IPS-18c (cell line): ENCODE data around the gene RINL.

ENCODE experiments used
- H3K4me3 ChIP-seq: 2 replicates; pipeline ENCODE4 v1.7.0; 2013; ENCODE audit warnings: low read depth, mild to moderate bottlenecking, low read length, moderate library complexity; ENCODE audit not compliant: insufficient read depth
- H3K9me3 ChIP-seq: one replicate; pipeline ENCODE4 v1.6.1; 2013; ENCODE audit warnings: mild to moderate bottlenecking, low read length, moderate library complexity; ENCODE audit not compliant: control insufficient read depth, insufficient read depth

Gene RINL

DNA sequence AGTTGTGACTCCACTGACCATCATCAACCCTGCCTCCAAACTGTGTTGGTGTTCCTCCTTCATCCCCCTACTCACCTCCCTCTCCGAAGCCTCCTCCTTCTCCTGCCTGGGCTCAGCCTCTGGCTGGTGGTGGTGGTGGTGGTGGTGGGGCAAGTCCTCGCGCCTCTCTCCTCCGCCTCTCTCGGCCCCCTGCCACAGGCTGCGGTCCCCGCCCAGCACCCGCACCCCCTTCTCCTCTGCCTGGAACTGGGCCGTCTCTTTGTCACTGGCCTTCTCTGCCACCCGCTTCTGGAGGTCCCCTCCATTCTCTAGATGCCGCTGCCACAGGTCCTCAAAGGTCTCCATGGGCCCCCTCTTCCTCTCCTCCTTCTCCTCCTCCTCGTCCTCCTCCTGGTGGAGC lies 32.4 kb upstream of the RINL start:
- peaks cover 2% of the 10 kb centered on the region for H3K9me3 ChIP-seq
- no peak overlapping the region for H3K4me3 ChIP-seq

DNA sequence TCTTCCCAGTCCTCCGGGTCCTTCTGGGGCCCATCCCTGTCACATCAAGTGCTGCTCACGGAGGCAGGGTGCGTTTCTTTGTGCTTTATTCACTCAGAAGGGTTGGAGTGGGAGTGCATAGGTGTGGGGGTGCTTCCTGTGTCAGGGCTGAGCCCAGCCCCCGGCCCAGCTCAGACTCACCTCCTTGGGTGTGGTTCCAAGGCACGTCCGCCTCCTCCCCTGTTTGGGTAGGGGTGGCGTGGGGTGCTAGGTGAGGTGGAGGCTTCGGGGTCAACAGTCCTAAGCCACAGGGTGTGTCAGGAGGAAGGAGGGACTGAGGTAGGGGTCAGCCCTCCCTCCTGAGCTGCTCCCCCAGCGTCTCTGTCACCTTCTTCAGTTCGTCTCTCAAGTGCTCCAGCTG lies 30.8 kb upstream of the RINL start:
- Histone ChIP-seq H3K4me3 (no peak overlapping the region), H3K9me3 (peaks cover 2% of the 10 kb centered on the region)

DNA sequence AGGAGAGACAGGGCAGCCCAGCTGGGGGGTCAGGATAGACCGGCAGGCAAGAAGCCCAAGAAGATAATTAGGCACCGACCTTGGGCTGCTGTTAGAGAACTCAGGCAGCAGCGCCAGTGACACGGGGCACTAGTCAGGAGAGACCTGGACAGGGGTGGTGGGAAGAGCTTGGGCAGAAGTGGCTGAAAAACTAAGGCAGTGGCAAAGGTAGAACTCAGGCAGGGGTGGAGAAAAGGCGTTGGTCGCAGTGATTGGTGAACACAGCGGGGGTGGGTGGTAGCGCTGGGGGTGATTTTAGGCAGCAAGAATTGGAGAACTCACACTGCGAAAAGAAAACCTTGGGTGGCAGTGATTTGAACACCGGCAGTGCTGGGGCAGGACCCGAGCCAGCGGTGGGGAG lies 29.6 kb upstream of the RINL start:
- Histone ChIP-seq H3K4me3 (no peak overlapping the region), H3K9me3 (peaks cover 2% of the 10 kb centered on the region)

DNA sequence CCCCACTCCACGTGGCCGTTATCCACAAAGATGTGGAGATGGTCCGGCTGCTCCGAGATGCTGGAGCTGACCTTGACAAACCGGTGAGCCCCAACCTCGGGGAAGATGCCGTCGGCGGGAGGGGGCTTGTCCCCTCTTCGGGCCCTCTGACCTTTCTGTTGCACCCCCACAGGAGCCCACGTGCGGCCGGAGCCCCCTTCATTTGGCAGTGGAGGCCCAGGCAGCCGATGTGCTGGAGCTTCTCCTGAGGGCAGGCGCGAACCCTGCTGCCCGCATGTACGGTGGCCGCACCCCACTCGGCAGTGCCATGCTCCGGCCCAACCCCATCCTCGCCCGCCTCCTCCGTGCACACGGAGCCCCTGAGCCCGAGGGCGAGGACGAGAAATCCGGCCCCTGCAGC lies 29.2 kb upstream of the RINL start:
- peaks cover 2% of the 10 kb centered on the region for H3K9me3 ChIP-seq
- H3K4me3 ChIP-seq: no peak overlapping the region

DNA sequence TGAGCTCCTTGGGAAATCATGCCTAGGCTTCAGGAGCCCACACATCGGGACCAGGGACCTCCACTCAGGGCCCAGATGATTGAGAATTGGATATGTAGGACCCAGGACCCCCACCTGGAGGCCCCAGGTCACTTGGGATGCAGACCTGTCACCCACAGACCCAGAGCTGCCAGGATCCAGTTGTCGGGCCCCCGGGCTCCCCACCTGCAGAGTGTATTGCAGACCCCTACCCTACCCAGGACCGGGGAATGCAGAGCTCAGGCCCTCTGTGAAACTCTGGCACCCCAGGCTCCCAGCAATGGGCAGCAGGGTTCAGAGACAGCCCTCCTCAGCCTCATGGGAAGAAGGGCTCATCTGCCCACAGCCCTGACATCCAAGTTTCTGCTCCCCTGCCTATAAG lies 27.5 kb upstream of the RINL start:
- H3K9me3 ChIP-seq: peaks cover 2% of the 10 kb centered on the region
- no peak overlapping the region for H3K4me3 ChIP-seq

DNA sequence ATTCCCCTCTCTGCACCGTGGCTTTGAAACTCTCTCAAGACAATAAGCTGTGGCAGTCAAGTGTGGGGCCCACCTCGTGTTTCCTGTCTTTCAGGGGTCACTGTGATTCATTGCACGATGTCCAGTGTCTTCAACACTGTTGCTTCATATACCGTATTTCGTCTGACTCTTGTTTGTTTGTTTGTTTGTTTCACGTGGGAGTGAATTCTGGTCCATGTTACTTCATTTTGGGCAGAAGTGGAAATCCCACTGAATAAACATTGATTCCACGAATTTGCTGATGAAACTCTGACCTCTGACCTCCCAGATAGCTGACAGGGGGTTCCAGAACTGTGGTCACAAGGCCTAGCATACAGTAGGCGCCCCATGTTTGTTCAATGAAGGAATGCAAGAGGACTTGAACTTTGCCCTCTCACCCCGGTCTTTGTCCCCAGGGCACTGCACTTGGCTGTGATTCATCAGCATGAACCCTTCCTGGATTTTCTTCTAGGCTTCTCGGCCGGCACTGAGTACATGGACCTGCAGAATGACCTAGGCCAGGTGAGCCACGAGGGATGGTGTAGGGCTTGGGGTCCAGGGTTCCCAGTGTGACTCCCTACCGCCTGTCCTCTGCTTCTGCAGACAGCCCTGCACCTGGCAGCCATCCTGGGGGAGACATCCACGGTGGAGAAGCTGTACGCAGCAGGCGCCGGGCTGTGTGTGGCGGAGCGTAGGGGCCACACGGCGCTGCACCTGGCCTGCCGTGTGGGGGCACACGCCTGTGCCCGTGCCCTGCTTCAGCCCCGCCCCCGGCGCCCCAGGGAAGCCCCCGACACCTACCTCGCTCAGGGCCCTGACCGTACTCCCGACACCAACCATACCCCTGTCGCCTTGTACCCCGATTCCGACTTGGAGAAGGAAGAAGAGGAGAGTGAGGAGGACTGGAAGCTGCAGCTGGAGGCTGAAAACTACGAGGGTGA lies 26.8 kb upstream of the RINL start:
- Histone ChIP-seq H3K4me3 (no peak overlapping the region), H3K9me3 (peaks cover 2% of the 10 kb centered on the region)

DNA sequence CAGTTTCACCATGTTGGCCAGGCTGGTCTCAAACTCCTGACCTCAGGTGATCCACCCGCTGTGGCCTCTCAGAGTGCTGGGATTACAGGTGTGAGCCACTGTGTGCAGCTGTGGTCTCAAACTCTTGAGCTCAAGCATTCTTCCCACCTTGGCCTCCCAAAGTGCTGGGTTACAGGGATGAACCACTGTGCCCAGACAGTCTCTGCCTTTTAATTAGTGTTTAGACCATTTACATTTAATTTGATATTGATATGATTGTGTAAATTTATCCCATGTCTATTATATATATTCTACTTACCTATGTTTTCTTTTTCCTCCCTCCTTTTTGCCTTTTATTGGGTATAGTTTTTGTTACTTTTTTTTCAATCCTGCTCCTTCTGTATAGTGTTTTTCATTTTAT lies 23.6 kb upstream of the RINL start:
- peaks cover 2% of the 10 kb centered on the region for H3K9me3 ChIP-seq
- no peak overlapping the region for H3K4me3 ChIP-seq

DNA sequence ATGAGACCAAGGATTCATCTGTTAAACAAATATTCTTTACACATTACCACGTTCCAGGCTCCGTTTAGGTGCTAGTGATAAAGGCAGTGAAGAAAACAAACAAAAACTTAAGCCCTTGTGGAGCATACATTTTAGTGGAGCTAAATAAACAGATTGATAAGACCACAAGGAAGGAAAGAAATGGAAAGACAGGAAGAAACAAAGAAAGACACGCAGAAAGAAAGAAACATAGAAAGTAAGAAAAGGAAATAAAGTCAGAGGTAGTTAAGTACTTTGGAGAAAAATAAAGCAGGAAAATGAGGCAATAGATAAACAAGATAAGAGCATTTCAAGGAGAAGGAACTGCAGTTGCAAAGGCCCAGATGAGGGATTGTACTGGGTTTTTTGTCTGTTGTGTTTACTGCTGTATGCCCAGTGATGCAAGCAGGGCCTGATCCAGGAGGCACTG lies 22.7 kb upstream of the RINL start:
- Histone ChIP-seq H3K4me3 (peak overlapping the region; percentile 89; the same call in 1 of the 2 replicates), H3K9me3 (no peaks in the 10 kb centered on the region)

DNA sequence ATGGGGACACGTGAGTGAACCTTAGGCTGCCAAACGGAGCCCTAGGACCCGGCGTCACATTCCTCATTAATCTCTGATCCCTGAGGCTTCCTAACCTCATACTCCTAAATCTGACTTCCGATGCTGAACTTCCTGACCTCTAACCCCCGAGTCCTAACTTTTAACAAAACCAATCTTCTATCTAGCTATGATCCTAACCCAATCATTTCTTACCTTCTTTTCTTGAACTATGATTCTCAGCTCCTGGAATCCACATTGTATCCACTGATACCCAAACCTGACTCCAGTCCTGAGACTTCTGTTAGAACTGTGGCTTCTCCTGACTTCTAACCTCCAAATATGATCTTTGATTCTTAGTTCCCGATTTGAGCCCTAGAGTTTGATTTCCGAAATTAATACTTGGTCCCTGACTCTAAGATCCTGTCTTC lies 22.1 kb upstream of the RINL start:
- Histone ChIP-seq H3K9me3 (no peaks in the 10 kb centered on the region), H3K4me3 (peak overlapping the region; percentile 89)

DNA sequence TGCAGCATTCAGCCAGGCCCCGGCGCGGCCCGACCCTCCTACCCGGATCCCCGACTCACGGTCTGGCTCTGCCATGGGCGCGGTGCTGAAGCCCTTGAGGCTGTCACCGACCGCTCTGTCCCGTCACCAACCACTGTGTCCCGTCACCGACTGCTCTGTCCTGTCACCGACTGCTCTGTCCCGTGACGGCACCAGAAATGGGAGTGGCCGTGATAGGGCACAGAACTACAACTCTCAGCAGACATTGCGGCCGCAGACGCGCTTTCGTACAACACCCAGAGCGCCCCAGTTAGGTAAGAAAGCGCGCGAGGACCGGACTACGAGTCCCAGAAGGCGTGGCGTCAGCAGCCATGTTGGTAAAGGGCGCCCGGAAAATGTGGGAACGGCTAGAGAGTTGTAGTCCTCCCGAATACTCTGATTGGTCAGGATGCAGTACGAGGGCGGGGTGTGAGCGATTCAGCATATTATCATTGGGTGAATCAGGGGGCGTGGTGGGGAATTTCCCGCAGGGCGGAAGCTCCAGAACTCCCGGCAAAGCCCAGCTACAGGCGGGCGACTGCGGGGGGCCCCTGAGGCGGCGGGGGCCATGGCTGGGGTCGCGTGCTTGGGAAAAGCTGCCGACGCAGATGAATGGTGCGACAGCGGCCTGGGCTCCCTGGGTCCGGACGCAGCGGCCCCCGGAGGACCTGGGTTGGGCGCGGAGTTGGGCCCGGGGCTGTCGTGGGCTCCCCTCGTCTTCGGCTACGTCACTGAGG lies 21.5 kb upstream of the RINL start, which contains the start of the genes NFKBIB and SIRT2:
Gene NFKBIB, plus strand, starts transcription at position 523 of the 755 bp plus-strand sequence. Its CDS starts 64 bp downstream, at position 587.
Gene SIRT2, minus strand, starts transcription at position 172 of the 755 bp plus-strand sequence. Its CDS starts 97 bp downstream, at position 75.
- H3K9me3 ChIP-seq: no peaks in the 10 kb centered on the region
- peak within 1 kb of the TSS; percentile 89 for H3K4me3 ChIP-seq

DNA sequence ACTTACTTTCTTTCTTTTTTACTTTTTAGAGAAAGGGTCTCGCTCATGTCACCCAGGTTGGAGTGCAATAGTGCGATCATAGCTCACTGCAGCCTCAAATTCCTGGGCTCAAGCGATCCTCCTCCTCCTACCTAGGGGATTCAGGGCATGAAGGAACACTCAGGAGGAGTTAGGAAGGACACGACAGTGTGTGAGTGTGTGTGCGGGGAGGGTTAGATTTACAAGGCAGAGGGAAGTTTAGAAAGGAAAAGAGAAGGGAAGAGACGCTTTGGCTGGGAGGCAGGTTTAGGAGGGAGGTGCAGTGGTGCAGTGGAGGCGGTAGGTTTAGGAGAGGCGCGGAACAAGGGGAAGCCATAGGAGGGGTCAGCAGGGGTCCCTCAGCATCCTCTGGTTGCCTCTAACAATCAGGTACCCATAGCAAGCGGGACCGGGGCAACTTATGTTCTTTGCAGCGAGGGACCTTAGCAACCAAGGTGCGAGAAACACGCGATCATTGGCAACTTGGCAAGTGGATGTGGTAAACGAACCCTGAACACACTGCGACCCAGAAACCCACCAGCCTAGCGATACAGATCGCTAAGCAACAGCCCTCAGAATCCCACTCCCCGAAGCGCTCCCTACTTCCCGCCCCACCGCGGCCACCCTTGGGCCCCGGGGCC lies 20.8 kb upstream of the RINL start:
- Histone ChIP-seq H3K4me3 (peak overlapping the region; percentile 69), H3K9me3 (no peaks in the 10 kb centered on the region)

DNA sequence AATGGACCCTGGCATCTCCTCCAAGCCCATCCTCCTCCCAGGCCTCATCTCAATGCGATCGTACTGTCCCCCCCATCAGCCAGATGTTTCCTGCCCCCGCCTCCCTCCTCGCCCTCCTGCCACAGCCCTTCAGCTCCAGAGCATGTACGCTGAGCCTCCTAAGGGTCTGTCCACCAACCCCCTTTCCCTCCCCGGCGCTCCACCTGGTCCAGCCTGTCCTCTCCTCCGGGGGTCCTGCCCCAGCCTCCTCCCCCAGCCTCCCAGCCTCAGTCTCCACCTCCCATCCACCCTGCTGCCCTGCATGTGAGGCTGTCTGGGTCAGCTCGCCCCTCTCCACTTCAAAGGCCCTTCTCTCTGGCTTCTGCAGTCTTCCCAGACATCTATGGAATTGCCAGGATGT lies 16.9 kb upstream of the RINL start:
- Histone ChIP-seq H3K4me3 (no peak overlapping the region), H3K9me3 (no peaks in the 10 kb centered on the region)

DNA sequence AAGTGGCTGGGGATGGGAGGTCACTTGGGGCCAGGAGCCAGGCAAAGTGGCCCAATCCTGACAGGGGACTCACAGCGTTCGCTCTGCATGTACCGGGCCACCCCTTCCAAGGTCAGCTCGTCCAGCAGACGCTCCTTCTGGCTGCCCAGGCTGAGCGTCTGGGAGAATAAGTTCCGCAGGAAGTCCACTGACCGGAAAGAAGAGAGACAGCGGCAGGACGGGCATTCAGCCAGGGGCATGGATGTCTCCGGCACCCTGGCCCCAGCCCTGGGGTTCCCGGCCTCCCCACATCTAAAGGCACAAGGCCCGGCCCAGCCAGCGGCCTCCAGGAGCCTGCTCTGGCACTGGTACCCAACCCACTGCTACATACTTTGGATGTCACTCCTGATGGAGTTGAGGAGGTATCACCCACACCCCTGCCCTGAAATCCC lies 15.3 kb upstream of the RINL start:
- H3K9me3 ChIP-seq: peaks cover 2% of the 10 kb centered on the region
- H3K4me3 ChIP-seq: no peak overlapping the region

DNA sequence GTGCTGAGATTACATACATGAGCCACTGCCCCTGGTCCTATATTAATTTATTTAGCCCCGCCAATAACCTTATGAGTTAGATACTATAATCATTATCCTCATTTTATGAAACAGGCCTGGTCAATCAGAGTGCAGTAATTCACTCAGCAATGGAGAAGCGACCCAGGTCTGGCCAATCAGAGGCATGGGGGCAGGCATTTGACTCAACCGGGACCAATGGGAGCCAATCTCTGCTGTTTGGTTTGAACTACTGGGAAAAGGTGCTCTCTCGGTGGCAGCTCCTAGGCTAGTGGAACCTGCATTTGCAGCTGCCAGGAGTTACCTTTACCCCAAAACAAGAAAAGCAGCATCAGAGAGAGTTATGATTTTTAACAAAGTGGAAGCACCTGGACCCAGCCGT lies 14.8 kb upstream of the RINL start:
- Histone ChIP-seq H3K9me3 (peaks cover 2% of the 10 kb centered on the region), H3K4me3 (no peak overlapping the region)

DNA sequence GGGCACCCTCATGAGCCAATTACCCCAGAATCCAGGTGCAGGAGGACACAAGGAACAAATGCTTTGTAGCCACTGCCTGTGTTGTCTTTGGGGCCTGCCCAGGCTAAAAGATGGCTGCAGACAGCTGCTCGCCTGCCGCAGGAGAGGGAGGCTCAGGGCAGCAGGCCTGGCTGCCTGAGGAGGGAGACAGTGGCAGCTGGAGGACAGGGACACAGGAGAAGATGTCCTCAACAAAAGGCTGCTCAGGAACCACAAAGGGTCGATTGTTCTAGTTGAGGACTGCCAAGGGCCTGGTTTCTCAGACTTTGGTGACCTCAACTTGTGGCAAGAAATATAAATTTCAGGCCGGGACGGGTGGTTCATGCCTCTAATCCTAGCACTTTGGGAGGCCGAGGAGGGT lies 13.7 kb upstream of the RINL start:
- Histone ChIP-seq H3K9me3 (peaks cover 2% of the 10 kb centered on the region), H3K4me3 (no peak overlapping the region)

DNA sequence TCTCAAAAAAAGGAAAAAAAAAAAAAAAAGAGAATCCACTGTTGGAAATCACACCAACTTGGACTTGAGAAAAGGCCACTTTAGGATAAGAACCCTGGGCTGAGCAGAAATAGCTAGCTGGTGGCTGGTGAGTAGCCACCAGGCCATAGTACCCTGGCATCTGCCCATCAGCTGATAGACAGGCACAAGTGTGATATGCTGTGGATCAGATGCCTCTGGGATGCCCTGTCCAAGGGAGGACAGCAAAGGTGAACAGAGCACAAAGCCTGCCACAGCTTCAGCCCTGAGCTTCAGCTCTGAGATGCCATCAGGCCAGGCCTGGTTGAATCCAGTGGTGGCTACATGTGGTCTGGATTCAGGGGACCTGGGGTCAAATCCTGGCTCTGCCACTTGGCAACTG lies 12.6 kb upstream of the RINL start:
- no peak overlapping the region for H3K4me3 ChIP-seq
- H3K9me3 ChIP-seq: peaks cover 2% of the 10 kb centered on the region

DNA sequence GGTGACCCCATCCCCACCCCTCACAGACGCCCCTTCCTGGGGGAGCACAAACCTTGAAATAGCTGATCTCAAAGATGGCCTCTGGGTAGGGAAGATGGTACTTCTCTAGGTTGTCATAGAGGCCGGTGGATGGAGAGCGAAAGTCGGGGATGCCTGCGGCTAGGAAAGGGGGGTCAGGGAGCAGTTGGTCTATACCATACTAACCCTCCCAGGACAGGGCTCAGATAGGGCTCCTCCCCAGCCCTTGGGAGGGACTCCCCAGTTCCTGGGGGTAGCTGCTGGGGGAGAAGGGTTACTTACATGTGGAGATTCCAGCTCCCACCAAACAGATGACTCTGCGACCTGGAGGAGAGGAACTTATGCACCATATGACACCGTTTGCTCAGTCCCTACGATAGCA lies 11.7 kb upstream of the RINL start:
- H3K9me3 ChIP-seq: peaks cover 2% of the 10 kb centered on the region
- H3K4me3 ChIP-seq: no peak overlapping the region
